Liver (tissue), 3 donors: Measurements from ENCODE around the gene PNPLA1.

Experiments used
- ATF3 ChIP-seq: IDR thresholded peaks from 2 replicates; pipeline ENCODE4 v1.6.1; 2016; ENCODE audit warnings: antibody characterized with exemption
- CTCF ChIP-seq: fragments of 150-350 bp; IDR thresholded peaks from 2 replicates; pipeline ENCODE4 v1.5.1; 2017; ENCODE audit warnings: improper control_type of control experiment, low read depth, low read length; ENCODE audit not compliant: missing input control
- FOXA1 ChIP-seq: IDR thresholded peaks from 2 replicates; pipeline ENCODE4 v1.6.1; 2016; ENCODE audit warnings: antibody characterized with exemption
- GABPA ChIP-seq, 2 donors: IDR thresholded peaks in 1 of 2; conservative IDR thresholded peaks in 1 of 2; 2 replicates each; pipeline ENCODE4 v1.6.1; 2016; ENCODE audit warnings: antibody characterized with exemption in 2 of 2, mild to moderate bottlenecking in 1 of 2, moderate library complexity in 1 of 2
- JUND ChIP-seq, 2 donors: IDR thresholded peaks; 2 replicates each; pipeline ENCODE4 v1.6.1; 2016; ENCODE audit warnings: antibody characterized with exemption in 2 of 2
- MAX ChIP-seq: IDR thresholded peaks from 2 replicates; pipeline ENCODE4 v1.6.1; 2016; ENCODE audit warnings: antibody characterized with exemption
- REST ChIP-seq: IDR thresholded peaks from 2 replicates; pipeline ENCODE4 v1.6.1; 2016; ENCODE audit warnings: antibody characterized with exemption, mild to moderate bottlenecking
- RXRA ChIP-seq, 2 donors: IDR thresholded peaks; 2 replicates each; pipeline ENCODE4 v1.6.1; 2017 to 2018; ENCODE audit warnings: antibody characterized with exemption in 2 of 2, mild to moderate bottlenecking in 1 of 2
- donor health status: healthy.
- donor health status: healthy.

GRCh38 chr6:36346486-36347273, 76.8 kb downstream of the PNPLA1 start:
- TF ChIP-seq CTCF (no peak), GABPA (IDR thresholded peaks at IDR 0.05 in 1 of 2, conservative IDR thresholded peaks at IDR 0.05 in 1 of 2) (no peak), JUND (IDR thresholded peaks at IDR 0.05) (no peak), RXRA (IDR thresholded peaks at IDR 0.05) (no peak), FOXA1 (no peak), ATF3 (no peak), REST (no peak), MAX (no peak)
